Muscle of back (tissue), 11 donors: ENCODE data around the gene MT1H. TPM values are rescaled to one million over a fixed set of nuclear protein-coding genes. Genes with fewer than 3 reads are reported as not detected.
"Not testable (repeated sequence)": the region's sequence is repeated elsewhere in the genome, so short reads cannot be mapped to it uniquely, and the experiment has no call there.

Source experiments
- DNase-seq, 3 donors: peaks; one replicate each; pipeline versions ENCODE4 v3.0.0 to v3.0.0-alpha.2; 2013
- polyA plus RNA-seq, 10 donors: library from polyadenylated mRNA; unstranded; fragments of 120-200 nt; gene quantifications; one replicate each; pipeline ENCODE4 v1.2.1, GENCODE V29; 2013; ENCODE audit not compliant: insufficient read length in 10 of 10

The MT1H gene
- polyA plus RNA-seq, 10 donors: 0.81 to 1.2 TPM; not detected in 8

DNA sequence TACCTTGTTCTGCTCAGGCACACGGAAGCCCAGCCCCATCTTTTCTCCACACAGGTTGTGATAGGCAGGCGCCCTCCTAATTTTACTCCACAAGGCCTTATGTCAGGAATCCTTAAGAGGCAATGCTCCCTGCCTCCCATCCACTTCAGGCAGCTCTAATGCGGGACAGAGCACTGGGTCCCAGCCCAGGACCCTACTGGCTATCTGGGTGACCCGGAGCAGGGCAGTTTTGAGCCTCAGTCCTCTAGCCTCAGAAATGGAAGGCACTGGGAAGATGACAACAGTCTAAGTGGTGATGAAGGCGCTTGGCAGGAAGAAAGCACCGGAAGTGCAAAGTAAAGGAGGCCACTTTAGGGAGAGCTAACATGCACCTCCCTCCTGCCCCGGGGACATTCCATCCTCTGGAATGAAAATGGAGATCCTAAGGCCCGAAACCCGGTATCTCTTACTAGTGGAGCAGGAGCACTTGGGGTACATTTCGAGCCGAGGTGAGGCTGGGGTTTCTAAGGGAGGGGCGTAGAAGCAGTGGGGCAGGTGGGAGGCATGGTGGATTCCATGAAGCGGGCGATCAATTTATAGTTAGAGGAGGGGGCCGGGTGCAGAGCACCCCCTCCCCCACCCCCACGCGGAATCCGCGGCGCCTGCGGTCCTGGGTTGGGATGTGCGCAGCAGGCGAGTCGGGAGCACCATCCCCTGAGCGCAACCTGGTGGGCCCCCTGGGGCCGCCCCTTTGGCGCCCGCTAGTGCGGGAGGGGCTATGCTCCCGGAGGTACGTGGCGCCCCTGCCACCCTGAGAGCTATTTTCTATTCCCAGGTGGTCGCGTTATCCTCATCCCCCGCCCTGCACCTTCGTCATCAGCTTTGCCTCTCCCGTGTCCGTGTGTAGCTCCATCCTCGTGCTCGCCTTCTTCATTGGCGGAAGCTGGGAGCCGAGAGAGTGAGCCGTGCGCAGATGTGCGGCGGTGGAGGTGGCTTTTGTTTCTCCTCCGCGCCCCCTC is 7.0 kb upstream of the MT1H start:
- no peak for DNase-seq

DNA sequence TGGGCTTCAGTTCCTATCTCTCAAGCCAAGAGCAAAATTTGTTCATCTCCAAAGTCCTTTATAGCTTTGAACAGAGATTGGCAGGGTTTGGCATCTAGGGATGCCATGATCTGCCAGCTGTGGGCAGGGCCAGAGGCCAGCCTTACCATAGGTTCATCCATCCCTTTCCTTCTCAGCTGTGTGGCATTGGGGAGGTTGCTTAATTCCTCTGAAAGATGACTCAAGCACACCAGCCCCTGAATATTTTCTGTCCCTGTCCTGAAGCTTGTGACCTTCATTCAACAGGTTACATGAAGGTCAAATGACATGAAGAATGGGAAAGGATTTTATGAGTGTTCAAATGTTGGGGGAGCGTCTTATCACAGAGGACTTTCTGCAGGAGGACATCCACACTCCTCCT is 5.1 kb upstream of the MT1H start:
- DNase-seq: no peak

DNA sequence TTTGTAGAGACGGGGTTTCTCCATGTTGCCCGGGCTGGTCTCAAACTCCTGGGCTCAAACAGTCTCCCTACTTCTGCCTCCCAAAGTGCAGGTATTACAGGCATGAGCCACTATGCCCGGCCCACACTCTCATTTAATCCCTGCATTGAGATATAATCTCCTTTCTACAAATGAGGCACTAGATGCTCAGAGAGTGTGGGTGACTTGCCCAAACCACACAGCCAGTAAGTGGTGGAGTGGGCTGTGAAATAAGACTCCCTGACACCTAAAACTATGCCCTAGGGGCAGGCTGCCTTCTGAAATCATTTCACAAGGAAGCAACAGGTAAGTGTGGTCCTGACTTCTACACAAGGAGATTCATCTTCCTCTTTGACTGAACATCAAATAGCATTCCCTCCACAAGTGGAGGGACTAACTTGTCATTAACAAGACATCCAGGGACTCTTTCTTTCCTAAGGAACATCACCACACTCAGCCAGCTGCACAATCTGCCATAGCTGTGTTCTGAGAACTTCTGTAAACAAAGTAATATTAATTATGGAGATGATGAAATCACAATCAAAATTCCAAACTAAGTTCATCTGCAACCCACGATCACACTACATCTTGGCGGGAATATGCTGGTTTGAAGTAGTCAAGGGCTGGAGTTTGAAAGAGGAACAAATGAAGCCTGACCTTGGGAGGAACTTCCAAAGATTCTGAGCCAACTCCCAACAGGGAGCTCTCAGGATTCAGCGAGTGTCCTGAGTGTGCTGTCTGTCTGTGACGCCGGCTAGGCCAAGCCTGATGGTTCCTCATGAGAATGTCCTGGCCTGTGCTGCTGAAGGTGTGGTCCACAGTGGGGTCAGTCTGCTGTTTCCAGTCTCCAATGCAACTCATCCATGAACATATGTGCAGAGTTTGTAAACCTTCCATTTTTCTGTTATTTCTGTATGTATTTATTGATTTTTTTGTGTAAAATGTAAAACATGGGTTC is 4.0 kb upstream of the MT1H start:
- DNase-seq: not testable (repeated sequence)

DNA sequence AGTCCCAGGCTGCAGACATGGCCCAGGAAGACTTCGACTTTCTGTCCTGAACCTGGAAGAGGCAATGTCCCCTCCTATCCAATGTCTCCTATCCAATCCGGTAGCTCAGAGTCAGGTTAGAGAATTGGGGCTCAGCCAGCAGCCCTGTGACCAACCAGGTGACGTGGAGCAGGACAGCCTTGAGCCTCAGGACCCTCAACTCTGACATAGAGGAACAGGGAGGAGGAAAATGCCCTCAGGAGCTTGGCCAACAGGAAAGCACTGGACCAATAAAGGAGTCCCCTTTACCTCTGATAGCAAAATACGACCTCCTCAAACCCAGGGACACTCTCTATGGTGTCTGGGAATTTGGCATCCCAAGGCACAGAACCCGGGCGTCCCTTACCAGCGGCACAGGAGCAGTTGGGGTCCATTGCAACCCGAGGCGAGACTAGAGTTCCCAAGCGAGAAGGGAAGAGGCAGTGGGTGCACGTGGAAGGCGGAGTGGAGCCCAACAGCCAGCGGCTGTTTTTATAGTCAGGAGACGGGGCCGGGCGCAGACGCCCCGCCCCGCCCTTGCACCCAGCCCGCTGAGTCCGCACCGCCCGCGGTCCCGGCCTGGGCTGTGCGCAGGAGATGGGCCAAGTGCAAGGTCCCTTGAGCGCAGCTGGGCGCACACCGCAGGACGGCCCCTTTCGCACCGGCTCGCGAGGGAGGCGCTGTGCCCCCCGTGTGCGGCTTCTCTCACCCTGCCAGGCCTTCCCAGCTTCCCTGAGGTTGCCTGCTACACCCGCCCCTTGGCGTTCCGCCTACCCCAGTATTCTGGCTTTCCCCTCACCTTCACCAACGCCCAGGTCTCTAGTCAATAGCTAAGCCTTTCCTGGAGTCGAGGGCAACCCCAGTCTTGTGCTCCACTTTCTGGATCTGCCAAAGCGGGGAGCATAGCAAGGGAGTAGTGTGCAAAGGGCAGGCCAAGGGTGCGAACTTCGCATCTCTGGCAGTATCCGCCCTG is 1.7 kb upstream of the MT1H start, which contains the start of gene MT1G:
Gene MT1G, minus strand, starts transcription at position 485 of the 991 bp plus-strand sequence. Its CDS starts 72 bp downstream, at position 413.
- peak in 1 of 3 donors; percentile 62 for DNase-seq

DNA sequence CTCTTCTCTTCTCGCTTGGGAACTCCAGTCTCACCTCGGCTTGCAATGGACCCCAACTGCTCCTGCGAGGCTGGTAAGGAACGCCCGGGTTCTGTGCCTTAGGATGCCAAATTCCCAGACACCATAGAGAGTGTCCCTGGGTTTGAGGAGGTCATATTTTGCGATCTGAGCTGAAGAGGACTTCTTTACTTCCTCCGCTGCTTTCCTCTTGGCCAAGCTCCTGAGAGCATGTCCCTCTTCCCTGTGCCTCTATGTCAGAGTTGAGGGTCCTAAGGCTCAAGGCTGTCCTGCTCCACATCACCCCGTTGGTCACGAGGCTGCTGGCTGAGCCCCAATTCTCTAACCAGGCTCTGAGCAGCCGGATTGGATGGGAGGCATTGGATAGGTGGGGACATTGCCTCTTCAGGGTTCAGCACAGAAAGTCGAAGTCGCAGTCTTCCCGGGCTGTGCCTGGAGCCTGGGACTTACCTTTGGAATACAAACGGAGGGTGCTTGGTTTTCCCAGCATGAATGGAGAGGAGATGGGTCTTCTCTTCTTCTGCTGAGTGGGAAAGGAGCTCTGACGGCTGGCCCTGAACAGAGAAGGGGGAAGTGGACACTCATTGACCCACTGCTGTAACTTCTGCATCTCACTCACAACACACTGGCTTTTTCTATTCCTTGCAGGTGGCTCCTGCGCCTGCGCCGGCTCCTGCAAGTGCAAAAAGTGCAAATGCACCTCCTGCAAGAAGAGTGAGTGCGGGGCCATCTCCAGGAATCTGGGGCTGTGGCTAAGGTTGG is 416 bp downstream of the MT1H start:
- no peak for DNase-seq

DNA sequence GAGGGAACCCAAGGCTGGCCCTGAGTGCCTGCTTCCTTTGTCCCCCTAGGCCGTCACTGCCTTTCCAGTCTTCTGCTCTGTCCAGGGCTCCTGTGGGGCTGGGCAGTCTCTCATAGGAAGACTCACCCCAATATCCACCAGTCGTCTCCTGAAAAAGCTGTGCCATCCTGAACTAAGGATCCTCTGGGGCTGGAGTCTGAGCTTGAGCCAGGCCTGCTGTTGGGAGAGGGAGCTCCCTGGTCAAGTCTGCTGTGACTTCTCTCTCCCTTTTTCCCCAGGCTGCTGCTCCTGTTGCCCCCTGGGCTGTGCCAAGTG is 963 bp downstream of the MT1H start:
- DNase-seq: no peak

DNA sequence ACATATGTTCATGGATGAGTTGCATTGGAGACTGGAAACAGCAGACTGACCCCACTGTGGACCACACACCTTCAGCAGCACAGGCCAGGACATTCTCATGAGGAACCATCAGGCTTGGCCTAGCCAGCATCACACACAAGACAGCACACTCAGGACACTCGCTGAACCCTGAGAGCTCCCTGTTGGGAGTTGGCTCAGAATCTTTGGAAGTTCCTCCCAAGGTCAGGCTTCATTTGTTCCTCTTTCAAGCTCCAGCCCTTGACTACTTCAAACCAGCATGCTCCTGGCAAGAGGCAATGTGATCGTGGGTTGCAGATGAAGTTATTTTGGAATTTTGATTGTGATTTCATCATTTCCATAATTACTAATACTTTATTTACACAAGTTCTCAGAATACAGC is 2.1 kb downstream of the MT1H start:
- peak in 1 of 3 donors; percentile 40 for DNase-seq

DNA sequence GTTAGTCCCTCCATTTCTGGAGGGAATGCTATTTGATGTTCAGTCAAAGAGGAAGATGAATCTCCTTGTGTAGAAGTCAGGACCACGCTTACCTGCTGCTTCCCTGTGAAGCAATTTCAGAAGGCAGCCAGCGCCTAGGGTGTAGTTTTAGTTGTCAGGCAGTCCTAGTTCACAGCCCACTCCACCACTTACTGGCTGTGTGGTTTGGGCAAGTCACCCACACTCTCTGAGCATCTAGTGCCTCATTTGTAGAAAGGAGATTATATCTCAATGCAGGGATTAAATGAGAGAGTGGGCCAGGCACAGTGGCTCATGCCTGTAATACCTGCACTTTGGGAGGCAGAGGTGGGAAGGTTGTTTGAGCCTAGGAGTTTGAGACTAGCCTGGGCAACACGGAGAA is 2.6 kb downstream of the MT1H start:
- not testable (repeated sequence) for DNase-seq

DNA sequence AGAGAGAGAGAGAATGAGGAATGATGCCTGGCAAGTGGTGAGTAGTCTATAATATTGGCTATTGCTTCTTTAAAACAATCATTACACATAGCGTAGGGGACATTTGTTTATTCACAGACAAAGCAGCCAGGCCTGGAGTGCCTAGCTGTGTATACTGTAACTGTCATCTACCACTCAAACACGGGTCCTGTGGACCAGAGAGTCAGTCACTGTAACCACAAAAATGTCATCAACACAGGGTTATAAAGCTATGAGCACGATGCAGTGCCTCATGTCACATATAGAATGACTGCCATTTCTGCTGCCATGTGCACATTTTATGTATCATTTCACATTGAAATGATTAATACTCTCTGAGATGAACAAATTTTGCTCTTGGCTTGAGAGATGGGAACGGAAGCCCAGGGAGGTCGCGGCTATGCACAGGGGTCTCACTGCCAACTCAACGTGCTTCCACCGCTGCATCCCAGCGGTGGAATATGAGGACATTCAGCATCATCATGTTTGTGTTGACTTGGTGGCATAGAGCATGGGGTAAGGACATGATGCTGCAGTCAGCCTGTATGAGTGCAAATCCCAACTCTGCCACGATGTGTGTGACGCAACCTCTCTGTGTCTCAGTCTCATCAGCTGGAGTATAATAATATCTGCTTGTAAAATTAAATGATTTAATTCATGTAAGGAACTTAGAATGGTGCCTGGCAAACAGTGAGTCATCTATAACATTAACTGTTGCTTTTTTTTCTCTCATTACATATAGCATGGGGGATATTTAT is 3.3 kb downstream of the MT1H start:
- DNase-seq: peak in 1 of 3 donors; percentile 22

DNA sequence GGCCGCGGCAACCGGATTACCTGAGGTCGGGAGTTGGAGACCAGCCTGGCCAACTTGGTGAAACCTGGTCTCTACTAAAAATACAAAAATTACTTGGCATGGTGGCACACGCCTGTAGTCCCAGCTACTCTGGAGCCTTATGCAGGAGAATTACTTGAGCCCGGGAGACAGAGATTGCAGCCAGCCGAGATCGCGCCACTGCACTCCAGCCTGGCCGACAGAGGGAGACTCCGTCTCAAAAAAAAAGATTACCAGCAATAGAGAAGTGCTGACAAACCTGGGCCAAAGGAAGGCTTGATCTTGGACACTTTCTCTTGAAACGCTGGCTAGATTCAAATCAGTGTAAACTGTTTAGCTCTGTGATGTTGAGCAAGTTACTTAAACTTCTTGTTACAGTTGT is 4.3 kb downstream of the MT1H start:
- DNase-seq: peak; percentile 36 to 78 (median 55)

DNA sequence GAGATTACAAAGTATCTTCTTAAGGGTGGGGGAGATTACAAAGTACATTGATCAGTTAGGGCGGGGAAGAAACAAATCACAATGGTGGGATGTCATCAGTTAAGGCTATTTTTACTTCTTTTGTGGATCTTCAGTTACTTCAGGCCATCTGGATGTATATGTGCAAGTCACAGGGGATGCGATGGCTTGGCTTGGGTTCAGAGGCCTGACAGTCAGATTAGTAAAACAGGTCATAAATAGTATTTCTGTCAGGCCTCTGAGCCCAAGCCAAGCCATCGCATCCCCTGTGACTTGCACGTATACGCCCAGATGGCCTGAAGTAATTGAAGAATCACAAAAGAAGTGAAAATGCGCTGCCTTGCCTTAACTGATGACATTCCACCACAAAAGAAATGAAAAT is 5.0 kb downstream of the MT1H start:
- peak in 1 of 3 donors; percentile 68 for DNase-seq

DNA sequence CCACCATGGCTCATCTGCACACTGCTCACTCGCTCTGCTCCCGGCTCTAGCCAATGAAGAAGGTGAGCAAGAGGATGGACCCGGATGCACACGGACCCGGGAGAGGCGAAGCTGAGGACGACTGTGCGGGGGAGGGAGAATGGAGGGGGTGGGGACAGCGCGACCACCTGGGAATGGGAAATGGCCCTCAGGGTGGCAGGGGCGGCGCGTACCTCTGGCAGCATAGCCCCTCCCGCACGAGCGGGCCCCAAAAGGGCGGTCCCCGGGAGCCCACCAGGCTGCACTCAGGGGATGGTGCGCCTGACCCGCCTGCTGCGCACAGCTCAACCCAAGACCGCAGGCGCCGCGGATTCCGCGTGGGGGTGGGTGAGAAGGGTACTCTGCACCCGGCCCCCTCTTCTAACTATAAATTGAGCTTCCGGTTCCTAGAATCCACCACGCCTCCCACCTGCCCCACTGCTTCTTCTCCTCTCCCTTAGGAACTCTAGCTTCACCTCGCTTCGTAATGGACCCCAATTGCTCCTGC is 6.1 kb downstream of the MT1H start:
- no peak for DNase-seq

DNA sequence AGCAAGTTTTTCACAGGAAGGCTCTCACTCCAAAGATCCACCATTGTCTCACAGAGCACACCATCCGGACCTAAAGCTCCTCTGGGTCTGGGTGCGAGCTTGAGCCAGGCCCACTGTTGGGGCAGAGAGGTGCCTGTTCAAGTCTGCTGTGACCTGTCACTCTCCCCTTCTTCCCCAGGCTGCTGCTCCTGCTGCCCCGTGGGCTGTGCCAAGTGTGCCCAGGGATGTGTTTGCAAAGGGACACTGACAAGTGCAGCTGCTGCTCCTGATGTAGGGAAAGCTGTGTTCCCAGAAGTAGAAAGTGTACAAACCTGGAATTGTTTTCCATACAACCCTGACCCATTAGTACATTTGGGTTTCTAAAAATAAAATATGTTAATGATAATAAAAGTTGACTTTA is 7.9 kb downstream of the MT1H start:
- no peak for DNase-seq

DNA sequence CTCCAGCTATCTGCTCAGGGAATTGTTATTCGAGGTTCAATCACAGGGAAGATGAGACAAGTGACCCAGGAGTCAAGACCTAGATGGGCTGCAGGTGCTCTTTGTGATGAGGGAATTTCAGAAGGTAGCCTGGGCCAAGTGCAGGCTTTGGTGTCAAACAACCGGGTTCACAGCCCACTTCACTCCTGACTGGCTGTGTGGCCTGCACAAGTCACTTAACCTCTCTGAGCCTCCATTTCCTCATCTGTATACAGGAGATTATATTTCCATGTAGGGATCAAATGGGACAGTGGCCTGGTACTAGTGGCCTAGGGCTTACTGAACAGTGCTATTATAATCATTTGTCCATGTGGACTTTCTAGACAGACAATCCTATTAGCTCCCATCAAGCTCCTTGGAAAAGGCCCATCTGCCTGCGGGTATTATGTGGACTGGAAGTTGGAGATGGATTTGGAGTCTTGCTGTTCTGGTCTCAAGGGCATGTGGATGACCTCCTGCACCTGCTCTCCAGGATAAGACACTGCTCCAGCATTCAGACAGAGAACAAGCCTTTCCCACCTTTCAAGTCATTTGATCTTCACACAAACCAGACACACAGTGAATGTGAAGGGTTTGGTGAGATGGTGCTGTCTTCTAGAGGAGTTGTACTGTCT is 9.6 kb downstream of the MT1H start:
- DNase-seq: no peak

DNA sequence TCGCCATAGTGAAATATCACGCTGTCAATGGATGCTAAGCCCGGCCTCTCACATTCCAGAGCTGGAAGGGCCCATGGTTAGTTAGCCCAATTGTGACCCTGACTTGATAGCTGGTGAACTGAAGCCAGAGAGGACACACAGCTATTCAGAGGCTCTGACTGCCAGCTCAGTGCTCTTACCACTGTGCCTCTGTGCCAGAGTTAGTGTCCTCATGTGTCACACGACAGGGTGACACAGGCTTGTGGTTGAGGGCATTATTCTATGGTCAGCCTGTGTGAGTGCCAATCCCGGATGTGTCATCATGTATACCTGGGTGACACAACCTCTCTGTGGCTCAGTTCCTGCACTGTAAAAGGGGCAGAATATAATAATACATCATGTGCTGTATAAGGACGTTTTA is 10.2 kb downstream of the MT1H start:
- no peak for DNase-seq

DNA sequence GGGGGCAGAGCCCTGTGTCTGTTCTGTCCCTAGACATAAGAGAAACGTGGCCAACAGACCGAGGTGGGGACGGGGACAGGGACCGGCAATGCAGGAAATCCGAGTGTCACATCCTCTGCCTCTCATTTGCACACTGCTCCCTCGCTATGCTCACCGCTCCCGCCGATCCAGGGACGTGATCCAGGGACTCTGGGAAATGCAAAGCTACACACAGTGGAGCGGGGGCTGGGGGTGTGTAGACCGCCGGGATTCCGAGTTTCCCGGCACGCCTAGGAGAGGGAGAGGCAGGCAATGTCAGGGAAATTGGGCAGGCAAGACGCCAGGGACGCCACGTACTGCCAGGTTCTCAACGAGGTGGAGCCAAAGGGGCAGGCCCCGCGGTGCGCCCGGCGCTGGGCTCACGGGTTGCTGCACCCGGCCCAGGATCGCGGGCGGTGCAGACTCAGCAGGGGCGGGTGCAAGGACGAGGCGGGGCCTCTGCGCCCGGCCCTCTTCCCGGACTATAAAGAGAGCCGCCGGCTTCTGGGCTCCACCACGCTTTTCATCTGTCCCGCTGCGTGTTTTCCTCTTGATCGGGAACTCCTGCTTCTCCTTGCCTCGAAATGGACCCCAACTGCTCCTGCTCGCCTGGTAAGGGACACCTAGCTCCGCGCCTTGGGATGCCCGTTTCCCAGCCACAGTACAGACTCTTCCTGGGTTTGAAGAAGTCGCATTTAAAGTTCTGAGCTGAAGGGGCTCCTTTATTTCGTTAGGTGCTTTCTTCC is 12.5 kb downstream of the MT1H start, which contains the start of gene MT1X:
Gene MT1X, plus strand, starts transcription at position 532 of the 764 bp plus-strand sequence. Its CDS starts 71 bp downstream, at position 603.
- peak; percentile 89 to 94 (median 89) for DNase-seq

DNA sequence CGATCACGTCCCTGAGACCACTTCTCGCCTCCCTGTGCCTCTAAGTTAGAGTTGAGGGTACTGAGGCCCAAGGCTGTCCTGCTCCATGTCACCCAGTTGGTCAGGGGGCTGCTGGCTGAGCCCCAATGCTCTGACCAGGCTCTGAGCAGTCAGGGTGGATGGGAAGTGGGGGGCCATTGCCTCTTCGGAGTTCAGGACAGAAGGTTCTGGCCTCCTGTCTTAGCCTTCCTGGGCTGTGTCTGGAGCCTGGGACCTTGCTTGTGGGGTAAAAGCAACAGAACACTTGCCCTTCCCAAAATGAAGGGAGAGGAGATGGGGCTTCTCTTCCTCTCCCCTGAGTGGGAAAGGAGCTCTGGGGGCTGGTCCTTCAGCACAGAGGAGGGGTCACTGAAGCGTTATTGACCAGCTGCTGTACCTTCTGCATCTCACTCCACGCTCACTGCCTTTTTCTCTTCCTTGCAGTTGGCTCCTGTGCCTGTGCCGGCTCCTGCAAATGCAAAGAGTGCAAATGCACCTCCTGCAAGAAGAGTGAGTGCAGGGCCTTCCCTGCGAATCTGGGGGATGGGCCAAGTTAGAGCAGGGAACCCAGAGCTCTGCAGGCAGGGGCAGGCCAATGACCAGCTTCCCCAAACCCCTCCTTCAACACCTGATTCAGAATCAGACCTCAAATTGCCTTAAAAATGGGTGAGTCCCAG is 13.2 kb downstream of the MT1H start:
- DNase-seq: no peak
